Mesendoderm (in vitro differentiated cells): ENCODE measurements around the gene FOXP1.

Experiments
- DNase-seq: peaks from one replicate; pipeline ENCODE4 v3.0.0; 2013
- H2AK5ac ChIP-seq: 2 replicates; pipeline ENCODE4 v1.6.1; 2013; ENCODE audit warnings: low read length, inconsistent platforms
- H2BK120ac ChIP-seq: 2 replicates; pipeline ENCODE4 v1.6.1; 2013; ENCODE audit warnings: low read depth, mild to moderate bottlenecking, low read length, moderate library complexity, mixed read lengths
- H2BK15ac ChIP-seq: replicated peaks from 2 replicates; pipeline ENCODE4 v1.6.1; 2013; ENCODE audit warnings: low read depth, mild to moderate bottlenecking, moderate library complexity
- H2BK5ac ChIP-seq: 2 replicates; pipeline ENCODE4 v1.6.1; 2013; ENCODE audit warnings: low read length, inconsistent platforms
- H3K18ac ChIP-seq: 2 replicates; pipeline ENCODE4 v1.6.1; 2013; ENCODE audit warnings: mild to moderate bottlenecking, low read length, mixed read lengths
- H3K23ac ChIP-seq: one replicate; pipeline ENCODE4 v1.6.1; 2013; ENCODE audit warnings: low read length
- H3K27ac ChIP-seq: 2 replicates; pipeline ENCODE4 v1.5.1; 2013; ENCODE audit warnings: low read depth, mild to moderate bottlenecking, inconsistent platforms, low read length, moderate library complexity
- H3K27me3 ChIP-seq: 2 replicates; pipeline ENCODE4 v1.6.1; 2013; ENCODE audit warnings: low read length, control low read depth, mild to moderate bottlenecking, inconsistent platforms; ENCODE audit not compliant: insufficient read depth, poor library complexity
- H3K36me3 ChIP-seq: 2 replicates; pipeline ENCODE4 v1.6.1; 2013; ENCODE audit warnings: low read length, inconsistent platforms; ENCODE audit not compliant: control insufficient read depth, insufficient read depth
- H3K4ac ChIP-seq: one replicate; pipeline ENCODE4 v1.6.1; 2013; ENCODE audit warnings: low read depth, mild to moderate bottlenecking, low read length, moderate library complexity
- H3K4me1 ChIP-seq: 2 replicates; pipeline ENCODE4 v1.6.1; 2013; ENCODE audit warnings: low read depth, low read length, inconsistent platforms; ENCODE audit not compliant: control insufficient read depth
- H3K4me2 ChIP-seq: 2 replicates; pipeline ENCODE4 v1.6.1; 2013; ENCODE audit warnings: low read length
- H3K4me3 ChIP-seq: 2 replicates; pipeline ENCODE4 v1.5.1; 2013; ENCODE audit warnings: mild to moderate bottlenecking, low read length
- H3K56ac ChIP-seq: one replicate; pipeline ENCODE4 v1.6.1; 2013; ENCODE audit warnings: low read length
- H3K79me1 ChIP-seq: 2 replicates; pipeline ENCODE4 v1.6.1; 2013; ENCODE audit warnings: low read length, inconsistent platforms
- H3K79me2 ChIP-seq: 2 replicates; pipeline ENCODE4 v1.6.1; 2013; ENCODE audit warnings: mild to moderate bottlenecking, low read length; ENCODE audit not compliant: control insufficient read depth, insufficient read depth
- H3K9ac ChIP-seq: 2 replicates; pipeline ENCODE4 v1.6.1; 2013; ENCODE audit warnings: low read length, inconsistent platforms
- H4K5ac ChIP-seq: one replicate; pipeline ENCODE4 v1.6.1; 2013; ENCODE audit warnings: low read length
- H4K8ac ChIP-seq: one replicate; pipeline ENCODE4 v1.6.1; 2013; ENCODE audit warnings: low read depth, mild to moderate bottlenecking, control low read depth, low read length, moderate library complexity
- WGBS: extraction: QIAGEN DNeasy Blood & Tissue Kit; methylation state at CpG from one replicate; pipeline ENCODE4 v1.1.7; 2013; ENCODE audit warnings: low lambda C conversion rate, missing lambda C conversion rate; ENCODE audit not compliant: insufficient coverage; ENCODE audit errors: extremely low coverage; 5-methylcytosine and 5-hydroxymethylcytosine counted together

The FOXP1 gene

DNA sequence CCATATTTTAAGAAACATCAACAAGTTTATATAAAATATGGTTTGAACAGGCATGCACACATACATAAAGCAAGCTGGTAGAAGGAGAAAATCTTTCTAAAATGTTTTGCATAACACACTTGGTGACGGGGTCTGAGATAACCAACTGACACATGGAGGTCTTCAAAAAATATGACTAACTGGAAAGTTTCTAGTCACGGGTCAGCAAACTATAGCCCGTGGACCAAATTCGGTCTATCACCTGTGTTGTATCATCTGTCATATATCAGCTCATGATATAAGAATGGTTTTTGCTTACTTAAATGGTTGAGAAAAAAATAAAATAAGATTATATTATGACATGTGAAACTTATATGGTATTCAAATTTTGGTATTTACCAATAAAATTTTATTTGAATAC is 465.1 kb downstream of the FOXP1 start:
- Histone ChIP-seq H3K23ac (no peak overlapping the region), H2BK15ac (no peak overlapping the region), H3K4me3 (no peak overlapping the region), H2BK5ac (no peak overlapping the region), H3K27ac (no peak overlapping the region), H3K36me3 (no peaks in the 10 kb centered on the region), H3K9ac (no peak overlapping the region), H3K79me2 (no peaks in the 10 kb centered on the region), H3K4ac (no peak overlapping the region), H3K56ac (no peak overlapping the region), H3K79me1 (no peaks in the 10 kb centered on the region), H3K27me3 (no peaks in the 10 kb centered on the region), H3K4me1 (peaks cover 2% of the 10 kb centered on the region), H2BK120ac (no peak overlapping the region), H4K8ac (no peak overlapping the region), H4K5ac (no peak overlapping the region), H3K4me2 (no peak overlapping the region), H3K18ac (no peak overlapping the region), H2AK5ac (no peak overlapping the region)
- no peak for DNase-seq
- no CpG with 5 or more reads among the region's 4 CpGs for WGBS

DNA sequence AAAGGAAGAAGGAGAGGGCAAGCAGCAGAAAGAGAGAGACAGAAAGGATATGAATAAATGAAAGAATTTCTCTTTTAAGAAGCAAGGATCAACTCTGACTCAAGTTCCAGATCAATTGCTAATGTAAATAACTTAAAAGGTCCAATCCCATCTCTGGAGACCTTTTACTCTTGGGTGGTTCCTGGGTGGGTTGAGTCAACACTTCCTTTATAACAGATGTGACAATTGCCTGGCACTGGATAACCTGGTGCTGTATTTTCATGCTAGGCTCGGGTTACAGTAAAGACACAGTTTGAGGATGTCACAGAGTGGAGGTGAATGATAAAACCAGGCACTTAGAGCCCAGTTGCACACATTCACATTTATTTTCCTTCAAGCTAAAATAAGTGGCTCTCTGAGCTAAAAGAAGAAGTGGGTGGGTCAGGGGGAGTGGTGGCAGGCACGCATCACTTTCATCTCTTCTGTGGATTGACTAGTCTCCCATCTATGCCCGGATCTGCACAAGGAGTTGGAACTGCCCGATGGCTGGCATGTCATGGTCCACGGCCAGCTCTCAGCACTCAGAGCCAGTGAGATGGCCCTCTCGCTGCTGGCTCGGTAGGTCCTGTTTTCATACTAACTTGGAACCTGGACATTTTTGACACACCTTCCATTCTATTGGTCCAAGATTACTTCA is 465.8 kb downstream of the FOXP1 start:
- Histone ChIP-seq H3K23ac (no peak overlapping the region), H2BK5ac (no peak overlapping the region), H4K8ac (no peak overlapping the region), H3K4me3 (no peak overlapping the region), H3K56ac (no peak overlapping the region), H3K9ac (no peak overlapping the region), H3K79me1 (no peaks in the 10 kb centered on the region), H3K4me1 (peaks cover 2% of the 10 kb centered on the region), H3K4me2 (no peak overlapping the region), H2BK15ac (no peak overlapping the region), H3K27ac (no peak overlapping the region), H3K27me3 (no peaks in the 10 kb centered on the region), H3K36me3 (no peaks in the 10 kb centered on the region), H4K5ac (no peak overlapping the region), H2AK5ac (no peak overlapping the region), H2BK120ac (no peak overlapping the region), H3K4ac (no peak overlapping the region), H3K79me2 (no peaks in the 10 kb centered on the region), H3K18ac (no peak overlapping the region)
- DNase-seq = no peak
- no CpG with 5 or more reads among the region's 7 CpGs for WGBS

GRCh38 chr3:71114610-71115009 is 468.9 kb downstream of the FOXP1 start:
- no peak overlapping the region for H3K4me2 ChIP-seq
- H2AK5ac ChIP-seq = no peak overlapping the region
- H3K18ac ChIP-seq = no peak overlapping the region
- H4K8ac ChIP-seq = no peak overlapping the region
- H3K56ac ChIP-seq = no peak overlapping the region
- H3K79me2 ChIP-seq = no peaks in the 10 kb centered on the region
- no peak overlapping the region for H2BK15ac ChIP-seq
- no peak for DNase-seq
- no peaks in the 10 kb centered on the region for H3K79me1 ChIP-seq
- H3K27ac ChIP-seq = no peak overlapping the region
- H3K4me3 ChIP-seq = no peak overlapping the region
- no peaks in the 10 kb centered on the region for H3K4me1 ChIP-seq
- no peak overlapping the region for H3K23ac ChIP-seq
- no peaks in the 10 kb centered on the region for H3K36me3 ChIP-seq
- no peak overlapping the region for H4K5ac ChIP-seq
- H3K4ac ChIP-seq = no peak overlapping the region
- H2BK120ac ChIP-seq = no peak overlapping the region
- no peaks in the 10 kb centered on the region for H3K27me3 ChIP-seq
- H3K9ac ChIP-seq = no peak overlapping the region
- no CpG with 5 or more reads among the region's 8 CpGs for WGBS
- H2BK5ac ChIP-seq = no peak overlapping the region

DNA sequence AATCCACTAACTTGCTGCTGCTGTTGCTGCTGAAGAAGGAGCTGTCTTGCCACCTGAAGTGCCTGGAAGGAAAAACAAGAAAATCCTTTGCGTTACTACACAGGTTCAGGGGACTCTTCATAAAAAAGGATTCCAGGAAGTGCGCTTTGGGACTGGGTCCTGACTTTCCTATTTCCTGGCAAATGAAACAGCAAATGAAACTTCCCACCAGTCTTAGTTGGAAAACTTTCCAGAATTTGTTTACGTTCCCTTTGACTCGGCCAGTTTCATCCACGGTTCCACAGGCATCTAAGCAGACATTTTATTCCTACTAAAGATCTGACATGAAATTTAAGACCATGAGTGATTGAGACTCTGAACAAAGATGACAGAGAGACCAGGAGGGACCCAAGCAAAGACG is 471.0 kb downstream of the FOXP1 start:
- Histone ChIP-seq H2BK5ac (no peak overlapping the region), H2BK120ac (no peak overlapping the region), H3K18ac (no peak overlapping the region), H3K36me3 (no peaks in the 10 kb centered on the region), H3K27ac (no peak overlapping the region), H3K23ac (no peak overlapping the region), H3K4me3 (no peak overlapping the region), H3K56ac (no peak overlapping the region), H3K4me1 (no peaks in the 10 kb centered on the region), H4K5ac (no peak overlapping the region), H3K79me2 (no peaks in the 10 kb centered on the region), H3K9ac (no peak overlapping the region), H3K27me3 (no peaks in the 10 kb centered on the region), H2BK15ac (no peak overlapping the region), H3K4ac (no peak overlapping the region), H2AK5ac (no peak overlapping the region), H3K79me1 (no peaks in the 10 kb centered on the region), H4K8ac (no peak overlapping the region), H3K4me2 (no peak overlapping the region)
- DNase-seq = no peak
- no CpG with 5 or more reads among the region's 6 CpGs for WGBS

DNA sequence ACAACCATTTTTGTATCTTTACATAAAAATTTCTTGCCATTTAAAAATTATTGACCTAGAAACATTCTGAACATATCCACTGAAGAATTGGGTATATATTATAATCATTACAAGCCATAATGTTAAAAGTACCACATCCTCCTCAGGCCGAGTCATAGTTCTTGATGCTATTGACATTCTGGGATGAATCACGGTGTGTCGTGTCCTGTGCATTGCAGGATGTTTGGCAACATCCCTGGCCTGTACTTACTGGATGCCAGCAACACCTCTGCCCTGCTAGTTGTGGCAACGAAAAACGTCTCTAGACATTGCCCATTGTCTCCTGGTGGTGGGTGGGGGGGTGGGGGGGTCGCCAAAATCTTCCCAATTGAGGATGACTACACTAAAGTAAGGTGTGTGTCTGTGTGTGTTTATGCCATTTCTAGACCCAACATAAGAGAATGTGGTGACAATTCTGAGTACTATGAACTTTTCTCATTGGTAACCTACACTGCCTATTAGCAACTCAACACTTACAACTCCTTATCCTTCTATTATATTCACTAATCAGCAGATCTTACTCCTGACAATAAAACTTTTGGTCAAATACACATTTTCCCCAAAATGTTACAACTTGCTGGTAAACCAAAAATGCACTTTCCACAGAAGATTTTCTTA is 471.6 kb downstream of the FOXP1 start:
- no peak overlapping the region for H3K18ac ChIP-seq
- H3K9ac ChIP-seq = no peak overlapping the region
- H3K27me3 ChIP-seq = no peaks in the 10 kb centered on the region
- H4K5ac ChIP-seq = no peak overlapping the region
- H3K4ac ChIP-seq = no peak overlapping the region
- H3K79me2 ChIP-seq = no peaks in the 10 kb centered on the region
- no peak overlapping the region for H4K8ac ChIP-seq
- H3K4me1 ChIP-seq = no peaks in the 10 kb centered on the region
- H3K56ac ChIP-seq = no peak overlapping the region
- H3K4me2 ChIP-seq = no peak overlapping the region
- H2BK5ac ChIP-seq = no peak overlapping the region
- no peak overlapping the region for H2BK120ac ChIP-seq
- DNase-seq = no peak
- H3K23ac ChIP-seq = no peak overlapping the region
- no CpG with 5 or more reads among the region's 6 CpGs for WGBS
- H3K27ac ChIP-seq = no peak overlapping the region
- H3K36me3 ChIP-seq = no peaks in the 10 kb centered on the region
- H3K4me3 ChIP-seq = no peak overlapping the region
- H3K79me1 ChIP-seq = no peaks in the 10 kb centered on the region
- H2AK5ac ChIP-seq = no peak overlapping the region
- H2BK15ac ChIP-seq = no peak overlapping the region
